H9 (cell line): ENCODE results near the gene IL1RAPL2. TPM values are rescaled to one million over a fixed set of nuclear protein-coding genes. Genes with fewer than 3 reads are reported as not detected.

Source experiments
- DNase-seq: peaks from one replicate; pipeline ENCODE4 v3.0.0-alpha.2; 2017
- H2AFZ ChIP-seq: one replicate; pipeline ENCODE4 v1.6.1; 2013; ENCODE audit warnings: mild to moderate bottlenecking, low read length, control low read depth, moderate library complexity
- H2AK5ac ChIP-seq: 2 replicates; pipeline ENCODE4 v1.6.1; 2013; ENCODE audit warnings: low read length, control low read depth, mixed read lengths; ENCODE audit not compliant: insufficient read length
- H2BK120ac ChIP-seq: one replicate; pipeline ENCODE4 v1.6.1; 2013; ENCODE audit warnings: low read depth, mild to moderate bottlenecking, low read length, control low read depth, inconsistent platforms; ENCODE audit not compliant: poor library complexity, severe bottlenecking
- H2BK12ac ChIP-seq: 2 replicates; pipeline ENCODE4 v1.6.1; 2013; ENCODE audit warnings: low read length, control low read depth, mixed read lengths, low read depth; ENCODE audit not compliant: insufficient read length
- H2BK15ac ChIP-seq: 2 replicates; pipeline ENCODE4 v1.6.1; 2013; ENCODE audit warnings: low read depth, low read length, control low read depth
- H2BK20ac ChIP-seq: one replicate; pipeline ENCODE4 v1.6.1; 2013; ENCODE audit warnings: low read depth, mild to moderate bottlenecking, low read length, control low read depth, inconsistent platforms; ENCODE audit not compliant: poor library complexity, severe bottlenecking
- H2BK5ac ChIP-seq: 2 replicates; pipeline ENCODE4 v1.6.1; 2013; ENCODE audit warnings: low read length, control low read depth, mixed read lengths; ENCODE audit not compliant: insufficient read length
- H3K14ac ChIP-seq: 2 replicates; pipeline ENCODE4 v1.6.1; 2013; ENCODE audit warnings: low read length, control low read depth; ENCODE audit not compliant: insufficient read depth
- H3K18ac ChIP-seq: 2 replicates; pipeline ENCODE4 v1.6.1; 2013; ENCODE audit warnings: low read depth, mild to moderate bottlenecking, mixed read lengths, low read length, control low read depth; ENCODE audit not compliant: insufficient read length
- H3K23ac ChIP-seq: 2 replicates; pipeline ENCODE4 v1.6.1; 2013; ENCODE audit warnings: low read length, control low read depth, mixed read lengths, low read depth; ENCODE audit not compliant: insufficient read length
- H3K23me2 ChIP-seq: 2 replicates; pipeline ENCODE4 v1.6.1; 2013; ENCODE audit warnings: low read depth, mild to moderate bottlenecking, mixed read lengths, low read length, control low read depth; ENCODE audit not compliant: insufficient read length, poor library complexity, severe bottlenecking
- H3K27ac ChIP-seq: 2 replicates; pipeline ENCODE4 v1.5.1; 2013; ENCODE audit warnings: low read length, control low read depth, mixed read lengths, low read depth; ENCODE audit not compliant: insufficient read length
- H3K27me3 ChIP-seq: 2 replicates; pipeline ENCODE4 v1.6.1; 2013; ENCODE audit warnings: low read length, control low read depth, inconsistent platforms; ENCODE audit not compliant: insufficient read depth
- H3K4ac ChIP-seq: 2 replicates; pipeline ENCODE4 v1.6.1; 2013; ENCODE audit warnings: low read depth, mild to moderate bottlenecking, control low read depth, inconsistent platforms, low read length, moderate library complexity
- H3K4me1 ChIP-seq: 2 replicates; pipeline ENCODE4 v1.6.1; 2013; ENCODE audit warnings: low read length, control low read depth, inconsistent platforms; ENCODE audit not compliant: insufficient read depth
- H3K4me2 ChIP-seq: 2 replicates; pipeline ENCODE4 v1.6.1; 2013; ENCODE audit warnings: low read length, control low read depth, mixed read lengths; ENCODE audit not compliant: insufficient read length, insufficient read depth
- H3K56ac ChIP-seq: 2 replicates; pipeline ENCODE4 v1.6.1; 2013; ENCODE audit warnings: low read depth, mild to moderate bottlenecking, mixed read lengths, low read length, control low read depth; ENCODE audit not compliant: insufficient read length
- H3K79me1 ChIP-seq: 2 replicates; pipeline ENCODE4 v1.6.1; 2013; ENCODE audit warnings: low read depth, mild to moderate bottlenecking, moderate library complexity, low read length, control low read depth, inconsistent platforms; ENCODE audit not compliant: insufficient read depth, poor library complexity, severe bottlenecking
- H3K79me2 ChIP-seq: 2 replicates; pipeline ENCODE4 v1.6.1; 2013; ENCODE audit warnings: low read length, control low read depth, inconsistent platforms; ENCODE audit not compliant: insufficient read depth
- H3K9ac ChIP-seq: 2 replicates; pipeline ENCODE4 v1.6.1; 2013; ENCODE audit warnings: low read length, control low read depth, mixed read lengths; ENCODE audit not compliant: insufficient read length; ENCODE audit errors: extremely low read depth
- H3K9me3 ChIP-seq: one replicate; pipeline ENCODE4 v1.6.1; 2013; ENCODE audit warnings: low read depth, low read length, inconsistent platforms; ENCODE audit not compliant: control insufficient read depth
- H3T11ph ChIP-seq: one replicate; pipeline ENCODE4 v1.6.1; 2013; ENCODE audit warnings: mild to moderate bottlenecking, low read length, control low read depth, inconsistent platforms
- H4K20me1 ChIP-seq: one replicate; pipeline ENCODE4 v1.6.1; 2013; ENCODE audit not compliant: control insufficient read depth, insufficient read length, insufficient read depth
- H4K5ac ChIP-seq: 2 replicates; pipeline ENCODE4 v1.6.1; 2013; ENCODE audit warnings: low read depth, mild to moderate bottlenecking, mixed read lengths, low read length, control low read depth; ENCODE audit not compliant: insufficient read length
- H4K8ac ChIP-seq: replicated peaks from 2 replicates; pipeline ENCODE4 v1.6.1; 2013; ENCODE audit warnings: low read length, control low read depth, mixed read lengths, low read depth; ENCODE audit not compliant: insufficient read length
- H4K91ac ChIP-seq: 2 replicates; pipeline ENCODE4 v1.6.1; 2013; ENCODE audit warnings: low read depth, mild to moderate bottlenecking, moderate library complexity, mixed read lengths, low read length, control low read depth; ENCODE audit not compliant: insufficient read length
- H3K27ac Mint-ChIP-seq, 3 experiments: 2 replicates in 2 of 3; 3 replicates in 1 of 3; pipeline ENCODE4 v1.8.0; 2020 to 2021; ENCODE audit warnings: mixed read lengths in 3 of 3, mild to moderate bottlenecking in 1 of 3, moderate library complexity in 1 of 3
- H3K27me3 Mint-ChIP-seq: 2 replicates; pipeline ENCODE4 v1.8.0; 2021; ENCODE audit warnings: low read depth, mild to moderate bottlenecking, moderate library complexity, mixed read lengths
- H3K36me3 Mint-ChIP-seq, 3 experiments: 2 replicates in 2 of 3; 3 replicates in 1 of 3; pipeline ENCODE4 v1.8.0; 2020 to 2021; ENCODE audit warnings: low read depth in 3 of 3, mixed read lengths in 3 of 3; ENCODE audit not compliant: insufficient read depth in 1 of 3
- H3K4me1 Mint-ChIP-seq, 2 experiments: 2 replicates each; pipeline ENCODE4 v1.8.0; 2020; ENCODE audit warnings: mixed read lengths in 2 of 2
- H3K4me3 Mint-ChIP-seq, 2 experiments: 2 replicates in 1 of 2; 3 replicates in 1 of 2; pipeline ENCODE4 v1.8.0; 2020 to 2021; ENCODE audit warnings: mild to moderate bottlenecking in 2 of 2, mixed read lengths in 2 of 2, moderate library complexity in 1 of 2
- H3K9me3 Mint-ChIP-seq, 2 experiments: 2 replicates in 1 of 2; 3 replicates in 1 of 2; pipeline ENCODE4 v1.8.0; 2020; ENCODE audit warnings: mild to moderate bottlenecking in 2 of 2, mixed read lengths in 2 of 2, moderate library complexity in 1 of 2
- CTCF ChIP-seq: fragments of 200-600 bp; sonication (generic); conservative IDR thresholded peaks from 3 replicates; pipeline ENCODE4 v1.8.0; 2021; ENCODE audit warnings: antibody characterized with exemption, mild to moderate bottlenecking
- WGBS: extraction: QIAGEN DNeasy Blood & Tissue Kit; methylation state at CpG from one replicate; pipeline ENCODE4 v1.1.7; 2013; ENCODE audit warnings: missing lambda C conversion rate, low lambda C conversion rate, mixed read lengths; ENCODE audit not compliant: insufficient read length; ENCODE audit errors: extremely low coverage; 5-methylcytosine and 5-hydroxymethylcytosine counted together
- total RNA-seq: library from RNA; stranded (reverse); gene quantifications from 2 replicates; pipeline ENCODE4 v1.2.1, GENCODE V29; 2021

The IL1RAPL2 gene
- total RNA-seq, 1 experiment from 2014 or later = not detected

DNA sequence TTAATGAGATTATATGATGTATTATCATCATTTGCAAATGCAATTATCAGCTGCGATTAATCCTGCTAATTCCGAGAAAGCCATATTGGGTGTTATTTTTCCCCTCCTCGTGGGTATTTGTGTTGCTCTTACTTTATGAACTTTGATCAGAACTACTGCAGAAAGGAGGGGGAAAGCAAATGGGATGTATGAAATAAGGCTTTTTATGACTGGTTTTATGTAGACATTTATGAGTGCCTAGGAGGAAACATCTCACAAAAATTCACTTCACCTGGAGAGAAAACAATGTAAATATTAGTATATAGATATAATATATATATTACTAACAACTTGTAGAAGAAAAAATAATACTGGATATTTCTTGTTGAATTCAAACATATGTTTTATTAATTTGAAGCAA is 440.1 kb downstream of the IL1RAPL2 start:
- H2BK120ac ChIP-seq = no peak overlapping the region
- H2AK5ac ChIP-seq = no peak overlapping the region
- no peak overlapping the region for H3K4me2 ChIP-seq
- no peak overlapping the region for H3K23ac ChIP-seq
- H2BK5ac ChIP-seq = no peak overlapping the region
- no peak overlapping the region for H3K27ac ChIP-seq
- H4K8ac ChIP-seq = no peak overlapping the region
- no peak overlapping the region for H3T11ph ChIP-seq
- H3K4me1 ChIP-seq = no peaks in the 10 kb centered on the region
- H3K9ac ChIP-seq = no peak overlapping the region
- H3K9me3 ChIP-seq = no peaks in the 10 kb centered on the region
- no peak overlapping the region for H2BK20ac ChIP-seq
- H4K91ac ChIP-seq = no peak overlapping the region
- Mint-ChIP-seq H3K27ac (no peak overlapping the region), H3K4me3 (no peak overlapping the region), H3K9me3 (peaks cover 4 to 53% of the 10 kb centered on the region in 2 experiments), H3K27me3 (no peaks in the 10 kb centered on the region), H3K36me3 (no peaks in the 10 kb centered on the region), H3K4me1 (peaks cover 7 to 11% of the 10 kb centered on the region in 2 experiments)
- no peaks in the 10 kb centered on the region for H3K23me2 ChIP-seq
- no peaks in the 10 kb centered on the region for H3K79me1 ChIP-seq
- no peak overlapping the region for H4K5ac ChIP-seq
- no peak overlapping the region for H3K14ac ChIP-seq
- no peak overlapping the region for H3K18ac ChIP-seq
- H3K4ac ChIP-seq = no peak overlapping the region
- no peaks in the 10 kb centered on the region for H3K79me2 ChIP-seq
- TF ChIP-seq CTCF = no peak
- no peak overlapping the region for H2BK15ac ChIP-seq
- no peak overlapping the region for H2AFZ ChIP-seq
- DNase-seq = no peak
- H3K27me3 ChIP-seq = no peaks in the 10 kb centered on the region
- no peaks in the 10 kb centered on the region for H4K20me1 ChIP-seq
- WGBS = no CpG with 5 or more reads among the region's 3 CpGs
- H3K56ac ChIP-seq = no peak overlapping the region
- no peak overlapping the region for H2BK12ac ChIP-seq
